Kidney epithelial cell (primary cell): Measurements from ENCODE around the gene CYP2A13. TPM values are rescaled to one million over a fixed set of nuclear protein-coding genes. Genes with fewer than 3 reads are reported as not detected.
"Not testable (repeated sequence)": the region's sequence is repeated elsewhere in the genome, so short reads cannot be mapped to it uniquely, and the experiment has no call there.

Experiments used
- DNase-seq: peaks from one replicate; pipeline ENCODE4 v3.0.0-alpha.2; 2010; ENCODE audit warnings: low read depth
- H3K27me3 ChIP-seq: 2 replicates; pipeline ENCODE4 v1.6.0; 2011; ENCODE audit warnings: low read length; ENCODE audit not compliant: control insufficient read depth, insufficient read depth
- H3K36me3 ChIP-seq: 2 replicates; pipeline ENCODE4 v1.5.1; 2011; ENCODE audit warnings: low read length; ENCODE audit not compliant: control insufficient read depth, insufficient read depth
- H3K4me3 ChIP-seq: 2 replicates; pipeline ENCODE4 v1.5.1; 2011; ENCODE audit warnings: low read depth, mild to moderate bottlenecking, control low read depth, low read length
- total RNA-seq: library from RNA; depleted of rRNA; stranded (reverse); fragments of >200 nt; gene quantifications from 2 replicates; pipeline ENCODE4 v1.2.3, GENCODE V29; 2015
- TF ChIP-seq, protein P1 (sequence below): IDR thresholded peaks from 2 replicates; pipeline ENCODE4 v1.5.1; 2011; ENCODE audit warnings: mild to moderate bottlenecking, moderate library complexity, low read length, control low read depth, inconsistent platforms; ENCODE audit not compliant: insufficient read depth, poor library complexity, severe bottlenecking

The CYP2A13 gene
- total RNA-seq, 1 donor from 2014 or later, result not detected

DNA sequence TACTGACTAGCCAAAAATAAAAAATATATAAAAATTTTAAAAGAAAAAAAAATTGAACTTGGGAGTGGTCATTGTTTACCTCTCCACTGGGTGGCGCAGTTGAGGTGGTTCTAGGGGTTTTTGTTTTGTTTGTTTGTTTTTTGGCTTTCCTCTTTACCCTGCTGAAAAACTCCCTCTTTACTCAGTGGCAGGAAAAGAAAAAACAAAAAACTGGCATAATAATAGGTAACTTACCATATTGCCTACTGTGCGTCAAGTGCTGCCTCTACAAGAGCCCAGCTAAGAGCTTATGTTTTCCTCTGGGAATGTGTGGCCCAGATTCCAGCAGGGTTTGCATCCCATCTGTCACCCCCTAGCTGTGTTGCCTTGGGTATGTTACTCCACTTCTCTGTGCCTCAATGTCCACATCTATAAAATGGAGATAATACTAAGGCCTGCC is 38.5 kb downstream of the CYP2A13 start:
- H3K36me3 ChIP-seq, DNase-seq, H3K4me3 ChIP-seq, H3K27me3 ChIP-seq: not testable (repeated sequence)
- TF ChIP-seq, protein P1, sequence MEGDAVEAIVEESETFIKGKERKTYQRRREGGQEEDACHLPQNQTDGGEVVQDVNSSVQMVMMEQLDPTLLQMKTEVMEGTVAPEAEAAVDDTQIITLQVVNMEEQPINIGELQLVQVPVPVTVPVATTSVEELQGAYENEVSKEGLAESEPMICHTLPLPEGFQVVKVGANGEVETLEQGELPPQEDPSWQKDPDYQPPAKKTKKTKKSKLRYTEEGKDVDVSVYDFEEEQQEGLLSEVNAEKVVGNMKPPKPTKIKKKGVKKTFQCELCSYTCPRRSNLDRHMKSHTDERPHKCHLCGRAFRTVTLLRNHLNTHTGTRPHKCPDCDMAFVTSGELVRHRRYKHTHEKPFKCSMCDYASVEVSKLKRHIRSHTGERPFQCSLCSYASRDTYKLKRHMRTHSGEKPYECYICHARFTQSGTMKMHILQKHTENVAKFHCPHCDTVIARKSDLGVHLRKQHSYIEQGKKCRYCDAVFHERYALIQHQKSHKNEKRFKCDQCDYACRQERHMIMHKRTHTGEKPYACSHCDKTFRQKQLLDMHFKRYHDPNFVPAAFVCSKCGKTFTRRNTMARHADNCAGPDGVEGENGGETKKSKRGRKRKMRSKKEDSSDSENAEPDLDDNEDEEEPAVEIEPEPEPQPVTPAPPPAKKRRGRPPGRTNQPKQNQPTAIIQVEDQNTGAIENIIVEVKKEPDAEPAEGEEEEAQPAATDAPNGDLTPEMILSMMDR, result peak; percentile 52

DNA sequence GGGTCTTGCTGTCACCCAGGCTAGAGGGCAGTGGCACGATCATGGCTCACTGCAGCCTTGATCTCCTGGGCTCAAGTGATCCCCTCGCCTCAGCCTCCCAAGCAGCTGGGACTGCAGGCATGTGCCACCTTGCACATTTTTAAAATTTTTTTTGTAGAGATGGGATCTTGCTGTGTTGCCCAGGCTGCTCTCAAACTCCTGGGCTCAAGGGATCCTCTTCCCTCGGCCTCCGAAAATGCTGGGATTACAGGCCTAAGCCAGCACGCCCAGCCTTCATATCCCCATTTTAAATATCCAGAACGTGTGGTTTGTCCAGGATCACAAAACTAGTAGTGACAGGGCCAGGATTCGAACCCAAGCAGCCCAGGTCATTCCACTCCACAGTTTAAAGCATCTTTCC is 39.1 kb downstream of the CYP2A13 start:
- H3K27me3 ChIP-seq, DNase-seq, H3K4me3 ChIP-seq: not testable (repeated sequence)

GRCh38 chr19:41127801-41128300 is 39.6 kb downstream of the CYP2A13 start:
- not testable (repeated sequence) for H3K36me3 ChIP-seq, H3K27me3 ChIP-seq, H3K4me3 ChIP-seq, DNase-seq
- TF ChIP-seq, protein P1, result peak; percentile 41

More for the DNA sequence above, 39.1 kb downstream of the CYP2A13 start:
- not testable (repeated sequence) for H3K36me3 ChIP-seq

- Histone ChIP-seq H3K4me3 (no peak overlapping the region), H3K27me3 (no peaks in the 10 kb centered on the region), H3K36me3 (no peaks in the 10 kb centered on the region)
- TF ChIP-seq, protein P1, result no peak
- no peak for DNase-seq
Observed at GRCh38 chr19:41128692-41129091, 40.4 kb downstream of the CYP2A13 start.

- no peaks in the 10 kb centered on the region for H3K36me3 ChIP-seq
- DNase-seq, result no peak
- no peak overlapping the region for H3K4me3 ChIP-seq
- peaks cover 6% of the 10 kb centered on the region for H3K27me3 ChIP-seq
- TF ChIP-seq, protein P1, result no peak
Observed at GRCh38 chr19:41131186-41131585, 42.9 kb downstream of the CYP2A13 start.

DNA sequence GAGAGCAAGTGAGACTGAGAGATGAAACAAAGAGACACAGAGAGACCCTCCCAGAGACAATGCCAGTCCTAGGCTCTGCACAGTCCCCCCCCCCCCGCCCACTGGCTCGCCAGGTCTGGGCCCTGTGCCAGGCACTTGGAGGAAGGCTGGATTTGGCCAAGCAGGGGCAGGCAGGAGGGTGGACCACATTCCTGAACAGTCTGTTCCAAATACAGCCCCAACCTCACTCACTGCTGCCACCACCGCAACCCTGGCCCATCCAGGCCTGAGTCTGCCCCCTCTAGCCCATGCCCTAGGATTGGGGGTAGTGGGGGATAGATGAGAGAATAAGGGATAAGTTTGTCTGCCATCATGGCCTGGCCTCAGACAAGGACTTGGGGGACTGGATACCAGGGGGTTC is 45.0 kb downstream of the CYP2A13 start:
- peaks cover 6% of the 10 kb centered on the region for H3K27me3 ChIP-seq
- H3K4me3 ChIP-seq, result no peak overlapping the region
- H3K36me3 ChIP-seq, result no peaks in the 10 kb centered on the region
- TF ChIP-seq, protein P1, result no peak
- no peak for DNase-seq
